ENCODE results near the gene SLC13A2. TPM values are rescaled to one million over a fixed set of nuclear protein-coding genes. Genes with fewer than 3 reads are reported as not detected.

SLC13A2 gene
- total RNA-seq, 2 donors from 2014 or later, result not detected

DNA sequence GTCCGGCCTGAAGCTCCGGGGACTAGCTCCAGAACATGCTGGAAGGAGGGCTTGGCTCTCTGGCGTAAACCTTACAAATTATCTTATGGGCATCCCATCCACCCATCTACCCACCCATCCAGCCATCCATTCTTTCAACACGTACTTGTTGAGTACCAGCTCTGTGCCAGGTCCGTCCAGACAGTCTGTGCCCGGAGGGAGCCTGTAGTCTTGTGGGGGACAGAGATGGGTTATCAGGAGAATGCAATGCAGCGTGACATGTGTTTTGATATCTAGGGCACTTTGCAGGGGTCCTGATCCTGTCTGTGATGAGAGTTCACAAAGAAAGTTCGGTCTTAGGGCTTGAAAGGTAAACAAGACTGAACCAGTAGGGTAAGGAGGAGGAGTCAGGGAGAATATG lies 4.1 kb upstream of the SLC13A2 start:
- peaks cover 0 to 7% of the 10 kb centered on the region in 2 donors for H3K4me1 ChIP-seq
- H3K27me3 ChIP-seq, result no peaks in the 10 kb centered on the region
- TF ChIP-seq CTCF (IDR thresholded peaks at IDR 0.05), result no peak
- H3K27ac ChIP-seq, result no peak overlapping the region
- H3K4me3 ChIP-seq, result no peak overlapping the region
- H3K9me3 ChIP-seq, result no peaks in the 10 kb centered on the region
- H3K36me3 ChIP-seq, result no peaks in the 10 kb centered on the region
- no peak for DNase-seq (ENCODE audit: low spot score)

DNA sequence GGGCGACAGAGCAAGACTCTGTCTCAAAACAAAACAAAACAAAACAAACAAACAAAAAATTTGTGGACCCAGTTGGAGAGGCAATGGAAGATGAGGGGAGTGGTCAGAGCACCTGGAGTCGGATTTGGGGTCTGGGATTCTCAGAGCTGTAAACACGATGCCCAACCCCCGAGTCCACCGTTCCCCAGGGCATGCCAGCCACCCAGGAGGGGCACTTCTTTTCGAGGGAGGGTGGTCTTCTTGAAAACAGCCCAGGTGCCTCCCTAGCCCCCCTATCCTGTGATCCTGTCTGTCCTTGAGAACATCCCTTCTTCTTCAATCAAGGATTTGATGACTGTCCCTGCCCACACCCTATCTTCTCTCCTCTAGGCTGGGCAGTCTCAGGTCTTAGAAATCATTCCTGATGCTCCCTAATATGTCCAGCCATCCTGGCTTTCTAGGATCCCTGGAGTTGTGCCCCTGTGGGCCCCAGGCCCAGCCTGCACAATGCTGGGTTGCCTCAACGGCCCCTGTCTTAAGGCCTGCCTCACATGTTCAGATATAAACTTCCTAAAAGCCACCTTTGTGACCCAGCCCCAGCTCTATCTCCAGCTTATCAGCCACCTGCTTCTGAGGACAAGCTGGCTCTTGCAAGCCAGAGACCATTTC lies 3.1 kb upstream of the SLC13A2 start:
- no peak for TF ChIP-seq CTCF (IDR thresholded peaks at IDR 0.05)
- Histone ChIP-seq H3K36me3 (no peaks in the 10 kb centered on the region), H3K27me3 (no peaks in the 10 kb centered on the region), H3K4me1 (peaks cover 0 to 7% of the 10 kb centered on the region in 2 donors), H3K9me3 (no peaks in the 10 kb centered on the region), H3K4me3 (no peak overlapping the region), H3K27ac (no peak overlapping the region)
- no peak for DNase-seq (ENCODE audit: low spot score)

DNA sequence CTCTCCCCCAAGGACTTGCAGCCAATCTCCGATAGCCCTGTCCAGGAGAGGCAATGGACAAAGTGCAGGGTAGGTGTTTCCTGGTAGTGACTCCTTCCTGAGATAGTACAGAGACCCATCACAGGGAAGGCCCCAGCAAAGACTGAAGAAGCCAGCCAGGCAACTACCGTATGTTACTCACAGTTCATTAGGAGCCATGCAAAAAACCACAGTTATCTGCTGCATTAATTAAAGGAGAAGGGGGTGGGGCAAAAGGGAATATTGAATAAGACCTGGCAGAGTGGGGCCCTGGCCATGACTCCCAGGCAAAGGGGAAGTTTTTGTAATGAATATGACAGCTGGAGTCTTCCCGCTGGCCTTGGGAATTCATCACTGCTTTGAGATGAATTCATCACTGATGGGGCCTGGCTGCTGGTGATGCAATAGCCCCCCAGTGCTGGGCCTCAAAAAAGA lies 2.5 kb upstream of the SLC13A2 start:
- DNase-seq (ENCODE audit: low spot score), result no peak
- Histone ChIP-seq H3K27ac (no peak overlapping the region), H3K4me3 (no peak overlapping the region), H3K27me3 (no peaks in the 10 kb centered on the region), H3K36me3 (no peaks in the 10 kb centered on the region), H3K4me1 (peaks cover 0 to 7% of the 10 kb centered on the region in 2 donors), H3K9me3 (no peaks in the 10 kb centered on the region)
- TF ChIP-seq CTCF (IDR thresholded peaks at IDR 0.05), result no peak

DNA sequence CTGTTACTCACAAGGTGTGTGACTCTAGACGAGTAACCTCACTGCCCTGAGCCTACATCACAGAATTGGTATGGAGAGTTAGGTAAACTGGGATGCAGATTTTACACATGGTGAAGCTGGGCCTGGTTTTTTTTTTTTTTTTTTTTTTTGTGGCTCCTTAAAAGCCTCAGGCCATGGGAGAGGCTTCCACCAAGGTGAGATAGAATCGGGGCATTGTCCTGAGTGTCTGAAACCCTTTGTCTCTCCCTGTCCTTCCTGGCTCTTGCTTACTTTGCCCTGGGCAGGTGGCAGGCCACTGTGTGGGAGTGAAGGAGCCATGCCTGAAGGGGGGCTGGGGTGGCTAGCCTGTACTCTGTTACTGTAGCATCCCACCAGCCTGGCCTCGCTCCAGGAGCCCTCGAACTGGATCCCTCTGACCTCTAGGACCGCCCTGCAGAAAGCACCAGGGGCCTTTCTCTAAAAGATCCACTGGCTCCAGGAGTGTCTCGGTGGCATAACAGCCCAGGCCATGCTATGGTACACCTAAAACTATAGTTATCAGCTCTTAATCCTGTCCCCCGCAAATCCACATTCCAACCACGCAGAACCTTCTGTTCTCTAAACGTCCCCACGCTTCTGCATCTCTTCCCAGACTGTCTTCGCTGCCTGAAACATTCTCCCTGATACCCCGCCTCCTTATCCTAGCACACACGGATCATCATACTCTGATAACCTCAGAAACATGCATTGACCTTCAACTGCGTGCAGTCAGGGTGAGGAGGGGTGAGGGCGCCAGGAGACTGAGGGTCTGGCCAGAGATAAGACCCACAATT lies 1.7 kb upstream of the SLC13A2 start:
- DNase-seq (ENCODE audit: low spot score), result no peak
- Histone ChIP-seq H3K27me3 (no peaks in the 10 kb centered on the region), H3K27ac (no peak overlapping the region), H3K9me3 (no peaks in the 10 kb centered on the region), H3K36me3 (no peaks in the 10 kb centered on the region), H3K4me1 (peaks cover 0 to under 1% of the 10 kb centered on the region in 2 donors), H3K4me3 (no peak overlapping the region)
- no peak for TF ChIP-seq CTCF (IDR thresholded peaks at IDR 0.05)

DNA sequence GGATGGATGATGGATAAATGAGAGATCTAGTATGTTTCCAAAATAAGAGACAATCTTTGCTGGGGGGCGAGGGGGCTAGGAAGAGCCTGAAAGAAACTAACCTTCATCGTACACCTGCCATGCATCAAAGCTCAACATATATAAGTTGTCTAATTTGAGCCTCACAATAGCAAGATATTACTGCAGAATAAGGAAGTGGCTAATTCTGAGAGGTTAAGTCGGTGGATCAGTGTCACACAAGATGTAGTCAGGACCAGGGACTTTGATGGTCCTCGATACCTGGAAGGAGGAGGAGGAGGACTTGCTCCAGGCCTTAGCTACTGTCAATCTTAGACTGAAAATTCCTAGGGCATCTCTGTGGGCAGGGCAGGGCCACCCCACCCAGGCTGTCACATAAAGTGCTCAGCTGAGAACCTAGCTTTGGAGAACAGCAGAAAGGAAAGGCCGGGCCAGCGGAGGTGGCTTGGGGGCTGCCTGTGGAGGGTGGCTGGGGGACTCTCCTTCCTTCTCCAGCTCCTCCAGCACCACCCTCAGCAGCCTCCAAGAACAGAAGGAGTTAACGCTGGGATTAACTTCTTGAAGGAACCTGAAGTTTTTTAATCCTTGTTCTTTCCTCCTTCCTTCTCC lies 460 bp upstream of the SLC13A2 start:
- H3K4me1 ChIP-seq, result no peaks in the 10 kb centered on the region
- no peak for DNase-seq (ENCODE audit: low spot score)
- H3K27ac ChIP-seq, result no peak overlapping the region
- no peaks in the 10 kb centered on the region for H3K9me3 ChIP-seq
- no peak for TF ChIP-seq CTCF (IDR thresholded peaks at IDR 0.05)
- H3K4me3 ChIP-seq, result no peak overlapping the region
- no peaks in the 10 kb centered on the region for H3K27me3 ChIP-seq
- no peaks in the 10 kb centered on the region for H3K36me3 ChIP-seq
